HG02623 (cell line): ENCODE results near the gene RPS2.
A peak's percentile ranks its signal among the peaks of the same experiment; 100 is the strongest.

Experiments used
- ATAC-seq: cut with Tn5 transposase; IDR thresholded peaks from one replicate; pipeline ENCODE4 v1.9.1; 2021; ENCODE audit warnings: moderate library complexity; ENCODE audit not compliant: unreplicated experiment

The RPS2 gene

GRCh38 chr16:1982991-1983543 is 18.4 kb upstream of the RPS2 start:
- no peak for ATAC-seq

GRCh38 chr16:1982013-1982433 is 17.4 kb upstream of the RPS2 start:
- ATAC-seq = no peak

GRCh38 chr16:1981398-1981836 is 16.8 kb upstream of the RPS2 start, which contains the start of gene NOXO1:
Gene NOXO1 (minus strand): TSS chr16:1981469. CDS start chr16:1981179, 290 bp downstream.
- ATAC-seq = no peak

DNA sequence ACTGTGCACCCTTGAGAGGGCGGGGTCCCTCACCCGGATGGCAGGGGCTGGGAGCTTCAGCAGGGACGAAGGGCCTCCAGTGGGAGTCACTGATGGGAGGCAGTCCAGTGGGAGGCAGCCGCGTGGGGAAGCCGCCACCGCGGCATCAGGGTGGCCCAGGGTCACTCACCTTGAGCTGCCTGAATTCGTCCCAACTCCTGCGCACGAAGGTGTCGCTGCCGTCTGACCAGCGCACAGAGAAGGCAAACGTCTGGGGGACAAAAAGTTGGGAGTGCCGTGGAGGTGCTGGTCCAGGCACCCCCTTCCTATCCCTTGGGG is 16.1 kb upstream of the RPS2 start:
- ATAC-seq = no peak

GRCh38 chr16:1980030-1980769 is 15.6 kb upstream of the RPS2 start:
- ATAC-seq = no peak

DNA sequence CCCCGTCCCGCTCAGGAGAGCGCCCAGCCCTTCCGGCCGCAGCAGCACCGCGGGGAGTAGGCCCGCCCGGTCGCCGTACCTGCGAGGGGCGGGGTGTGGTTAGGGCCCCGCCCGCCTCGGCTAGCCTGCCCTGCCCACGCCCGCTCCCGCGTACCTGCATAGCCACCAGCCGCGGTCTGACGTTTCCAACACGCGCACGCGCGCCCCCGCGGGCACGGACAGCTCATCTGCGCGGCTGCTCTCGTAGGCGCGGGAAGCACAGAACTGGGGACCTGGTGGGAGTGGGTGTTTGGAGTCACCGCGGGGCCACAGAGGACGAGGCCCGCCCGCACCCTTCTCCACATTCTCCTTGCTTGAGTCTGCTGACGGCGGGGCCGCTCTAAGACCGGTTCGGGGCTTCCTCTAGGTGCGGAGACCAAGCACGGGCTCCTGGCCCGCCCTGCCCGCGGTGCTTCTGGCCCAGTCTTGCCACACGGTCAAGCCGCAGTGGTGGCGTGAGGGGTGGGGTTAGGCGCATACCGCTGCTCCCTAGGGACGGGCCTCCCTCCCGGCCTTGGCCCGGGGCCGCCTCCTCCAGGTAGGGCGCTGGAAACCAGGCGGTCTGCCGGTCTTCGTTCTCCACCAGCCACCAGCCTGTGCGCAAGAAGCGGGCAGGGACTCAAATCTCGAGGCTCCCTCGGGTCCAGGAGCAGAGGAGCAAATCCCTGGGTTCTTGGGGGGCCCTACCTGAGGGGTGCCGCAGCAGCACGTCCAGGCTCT is 14.8 kb upstream of the RPS2 start:
- no peak for ATAC-seq

DNA sequence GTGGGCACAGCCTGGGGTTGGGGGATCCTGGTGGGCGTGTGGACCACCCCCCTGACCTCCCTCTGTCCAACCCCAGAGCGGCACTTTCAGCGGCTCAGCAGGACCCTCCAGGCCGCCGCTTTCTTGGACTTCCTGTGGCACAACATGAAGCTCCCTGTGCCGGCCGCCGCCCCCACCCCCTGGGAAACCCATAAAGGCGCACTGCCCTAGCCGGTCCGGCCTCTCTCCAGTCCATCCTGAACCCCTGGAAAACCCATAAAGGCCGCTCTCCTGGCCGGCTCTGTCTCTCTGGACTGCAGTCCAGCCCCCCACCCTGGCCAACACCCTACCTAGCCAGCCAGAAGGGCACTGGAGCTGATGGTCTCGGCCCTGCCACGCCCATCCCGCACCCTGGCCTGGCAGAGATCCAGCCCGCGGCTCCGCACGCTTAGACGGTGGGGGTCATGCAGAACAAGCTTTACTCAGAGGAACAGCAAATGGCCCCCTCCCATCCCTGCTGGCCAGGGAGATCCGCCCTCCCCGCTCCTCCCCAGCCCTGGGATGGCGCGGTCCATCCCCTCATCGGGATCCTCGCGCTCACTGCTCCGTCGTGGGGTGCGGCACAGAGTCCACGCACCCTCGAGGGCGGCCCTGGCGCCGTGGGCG is 14.0 kb upstream of the RPS2 start:
- ATAC-seq = no peak

DNA sequence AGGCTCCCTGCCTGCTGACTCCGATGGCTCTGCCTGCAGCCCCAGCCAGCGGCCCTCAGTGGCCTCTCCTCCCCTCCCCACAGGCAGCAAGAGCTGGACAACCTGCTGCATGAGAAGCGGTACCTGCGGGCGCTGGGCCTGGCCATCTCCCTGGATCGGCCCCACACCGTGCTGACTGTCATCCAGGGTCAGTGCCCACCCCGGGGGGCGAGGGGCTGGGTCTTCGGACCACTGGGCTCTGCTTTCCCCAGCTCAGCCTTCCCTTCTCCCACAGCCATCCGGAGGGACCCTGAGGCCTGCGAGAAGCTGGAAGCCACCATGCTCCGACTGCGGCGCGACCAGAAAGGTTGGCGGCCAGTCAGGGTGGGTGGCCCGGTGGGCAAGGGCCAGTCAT is 13.2 kb upstream of the RPS2 start:
- ATAC-seq = no peak

GRCh38 chr16:1976951-1977874 is 12.6 kb upstream of the RPS2 start:
- no peak for ATAC-seq

DNA sequence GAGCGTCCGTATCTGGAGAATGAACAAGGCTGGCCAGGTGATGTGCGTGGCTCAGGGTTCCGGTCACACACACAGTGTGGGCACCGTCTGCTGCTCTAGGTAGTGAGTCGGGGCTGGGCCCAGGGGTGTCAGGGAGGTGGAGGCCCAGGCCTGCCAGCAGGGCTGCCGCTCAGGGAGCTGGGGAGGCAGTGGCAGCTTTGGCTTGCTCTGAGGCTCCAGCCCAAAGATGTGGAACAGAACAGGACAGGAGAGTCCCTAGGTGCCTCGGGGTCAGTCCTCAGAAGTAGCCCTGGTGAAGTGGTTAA is 11.5 kb upstream of the RPS2 start:
- no peak for ATAC-seq

DNA sequence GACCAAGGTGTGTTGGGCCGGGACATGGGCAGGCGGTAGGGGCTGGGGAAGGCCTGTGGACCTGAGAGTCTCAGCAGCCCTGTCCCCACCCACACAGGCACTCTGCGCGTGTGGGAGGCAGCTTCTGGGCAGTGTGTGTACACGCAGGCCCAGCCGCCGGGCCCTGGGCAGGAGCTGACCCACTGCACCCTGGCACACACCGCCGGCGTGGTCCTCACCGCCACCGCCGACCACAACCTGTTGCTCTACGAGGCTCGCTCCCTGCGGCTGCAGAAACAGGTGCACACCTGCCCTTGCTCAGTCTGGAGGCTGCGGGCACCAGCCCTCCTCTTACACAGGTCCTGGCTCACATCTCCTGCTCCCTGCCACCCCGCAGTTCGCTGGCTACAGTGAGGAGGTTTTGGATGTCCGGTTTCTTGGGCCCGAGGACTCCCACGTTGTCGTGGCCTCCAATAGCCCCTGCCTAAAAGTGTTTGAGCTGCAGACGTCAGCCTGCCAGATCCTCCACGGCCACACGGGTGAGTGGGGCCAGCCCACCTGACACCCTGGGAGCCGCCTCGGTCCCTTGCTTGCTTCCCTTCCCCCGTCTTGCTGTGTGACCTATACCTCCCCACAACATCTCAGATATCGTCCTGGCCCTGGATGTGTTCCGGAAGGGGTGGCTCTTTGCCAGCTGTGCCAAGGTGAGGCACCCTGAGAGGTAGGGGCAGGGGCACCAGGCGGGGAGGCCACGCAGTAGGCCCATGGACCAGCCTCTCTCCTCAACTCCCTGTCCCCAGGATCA is 11.0 kb upstream of the RPS2 start:
- ATAC-seq = no peak

GRCh38 chr16:1974157-1975070 is 9.8 kb upstream of the RPS2 start:
- ATAC-seq = no peak

GRCh38 chr16:1973461-1974156 is 9.0 kb upstream of the RPS2 start:
- no peak for ATAC-seq

DNA sequence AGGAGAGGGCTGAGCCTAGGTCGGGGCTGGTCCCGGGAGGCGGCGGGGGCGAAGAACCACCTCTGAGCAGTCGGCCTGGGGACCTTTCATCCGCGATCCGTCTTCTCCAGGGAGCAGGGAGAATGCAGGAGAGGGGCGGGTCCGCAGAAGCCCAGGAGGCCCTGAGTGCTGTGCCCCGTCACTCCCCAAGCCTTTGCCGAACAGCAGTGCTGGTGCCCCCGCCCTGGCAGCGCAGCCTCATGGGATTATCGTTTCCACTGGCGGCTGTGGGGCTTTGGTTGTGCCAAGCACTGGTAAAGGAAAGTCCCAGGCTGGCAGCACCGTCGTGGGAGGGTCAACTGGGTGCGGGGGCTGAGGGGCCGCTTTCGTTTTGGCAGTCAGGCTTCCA is 7.9 kb upstream of the RPS2 start:
- ATAC-seq = no peak

- peak; percentile 80 for ATAC-seq
Measured at GRCh38 chr16:1971796-1972489, 7.3 kb upstream of the RPS2 start, which contains the start of gene TBL3. Gene TBL3 (plus strand): TSS chr16:1972053. CDS start chr16:1972165, 112 bp downstream.

DNA sequence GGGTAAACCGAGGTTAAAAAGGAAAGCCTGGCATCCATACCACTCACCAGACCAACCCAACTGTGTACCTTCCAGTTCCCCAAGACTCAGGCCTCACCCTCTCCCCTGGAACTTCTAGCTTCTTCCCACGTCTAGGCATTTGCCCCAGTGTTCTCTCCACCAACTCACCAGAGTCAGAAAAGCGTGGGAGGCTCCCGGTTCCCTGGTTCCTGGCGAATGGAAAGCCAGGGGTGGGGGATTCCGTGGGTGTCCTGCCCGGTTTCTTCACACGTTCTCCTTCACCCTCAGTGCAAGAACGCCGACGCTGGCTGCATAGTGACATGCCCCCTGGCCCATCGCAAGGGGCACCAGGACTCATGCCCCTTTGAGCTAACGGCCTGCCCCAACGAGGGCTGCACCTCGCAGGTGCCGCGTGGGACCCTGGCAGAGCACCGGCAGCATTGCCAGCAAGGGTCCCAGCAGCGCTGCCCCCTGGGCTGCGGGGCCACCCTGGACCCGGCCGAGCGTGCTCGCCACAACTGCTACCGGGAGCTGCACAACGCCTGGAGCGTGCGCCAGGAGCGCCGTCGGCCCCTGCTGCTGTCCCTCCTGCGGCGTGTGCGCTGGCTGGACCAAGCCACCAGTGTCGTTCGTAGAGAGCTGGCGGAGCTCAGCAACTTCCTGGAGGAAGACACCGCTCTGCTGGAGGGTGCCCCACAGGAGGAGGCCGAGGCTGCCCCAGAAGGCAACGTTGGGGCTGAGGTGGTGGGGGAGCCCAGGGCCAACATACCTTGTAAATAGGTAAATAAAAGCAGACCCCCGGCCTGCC is 3.7 kb upstream of the RPS2 start:
- ATAC-seq = no peak

GRCh38 chr16:1966460-1966859 is 1.8 kb upstream of the RPS2 start, which contains the start of gene RNF151:
Gene RNF151 (plus strand): TSS chr16:1966856. CDS start chr16:1966882, 26 bp downstream.
- no peak for ATAC-seq
